A204.1 (cell line): ENCODE results near the gene PKP4.

Experiments used
- FAIRE-seq: peaks from 2 replicates; lab custom pipeline; 2012; peaks lifted over from hg19 to GRCh38; lab: Jason Lieb, UNC

PKP4 gene

GRCh38 chr2:158718196-158718585, 261.4 kb downstream of the PKP4 start:
- no peak for FAIRE-seq

GRCh38 chr2:158718851-158719250, 262.1 kb downstream of the PKP4 start:
- no peak for FAIRE-seq

- no peak for FAIRE-seq
Measured at GRCh38 chr2:158719403-158719802, 262.7 kb downstream of the PKP4 start.

GRCh38 chr2:158722266-158723105, 265.7 kb downstream of the PKP4 start:
- no peak for FAIRE-seq

- no peak for FAIRE-seq
Measured at GRCh38 chr2:158723181-158723838, 266.6 kb downstream of the PKP4 start.

- FAIRE-seq, result no peak
Measured at GRCh38 chr2:158723921-158724802, 267.4 kb downstream of the PKP4 start.

GRCh38 chr2:158724803-158725381, 268.1 kb downstream of the PKP4 start:
- no peak for FAIRE-seq

GRCh38 chr2:158725441-158725891, 268.7 kb downstream of the PKP4 start:
- no peak for FAIRE-seq

GRCh38 chr2:158726911-158727592, 270.3 kb downstream of the PKP4 start:
- FAIRE-seq, result no peak

GRCh38 chr2:158728422-158728821, 271.7 kb downstream of the PKP4 start:
- FAIRE-seq, result no peak

GRCh38 chr2:158729451-158729850, 272.7 kb downstream of the PKP4 start:
- FAIRE-seq, result no peak

GRCh38 chr2:158729873-158730620, 273.3 kb downstream of the PKP4 start:
- FAIRE-seq, result no peak

GRCh38 chr2:158730621-158731140, 273.9 kb downstream of the PKP4 start:
- no peak for FAIRE-seq

GRCh38 chr2:158731386-158731785, 274.6 kb downstream of the PKP4 start:
- FAIRE-seq, result no peak
